T-helper 9 cell (primary cell): ENCODE results near the gene RAP2A.

Experiments used
- DNase-seq: peaks from one replicate; pipeline ENCODE4 v3.0.0-alpha.2; 2020

RAP2A gene

GRCh38 chr13:97496511-97496910 lies 62.5 kb downstream of the RAP2A start:
- no peak for DNase-seq

GRCh38 chr13:97497400-97497799 lies 63.4 kb downstream of the RAP2A start:
- DNase-seq = no peak

DNA sequence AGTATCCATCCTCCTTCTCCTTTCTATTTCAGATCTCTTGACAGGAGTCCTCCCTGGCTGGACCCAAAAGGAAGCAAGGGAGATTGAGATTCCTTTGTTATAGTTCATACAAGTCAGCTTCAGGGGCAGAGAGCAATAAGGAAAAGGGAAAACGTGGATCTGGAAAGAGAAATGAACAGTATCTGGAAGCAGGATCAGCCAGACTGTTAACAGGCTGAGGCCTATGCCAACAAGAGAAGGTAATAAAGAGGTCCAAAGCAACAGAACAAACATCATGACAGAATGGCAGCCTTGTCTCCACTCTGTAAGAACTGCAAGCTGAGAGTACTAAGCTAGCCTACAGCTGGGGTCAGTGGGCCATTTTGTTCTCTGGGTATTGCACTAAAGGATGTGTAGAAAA lies 64.5 kb downstream of the RAP2A start:
- DNase-seq = no peak

- DNase-seq = no peak
Observed at GRCh38 chr13:97499181-97499580, 65.2 kb downstream of the RAP2A start.

GRCh38 chr13:97502181-97502580 lies 68.2 kb downstream of the RAP2A start:
- no peak for DNase-seq

- DNase-seq = no peak
Observed at GRCh38 chr13:97502706-97503105, 68.7 kb downstream of the RAP2A start.

GRCh38 chr13:97505017-97505416 lies 71.0 kb downstream of the RAP2A start:
- DNase-seq = no peak

GRCh38 chr13:97506511-97506910 lies 72.5 kb downstream of the RAP2A start:
- DNase-seq = no peak

DNA sequence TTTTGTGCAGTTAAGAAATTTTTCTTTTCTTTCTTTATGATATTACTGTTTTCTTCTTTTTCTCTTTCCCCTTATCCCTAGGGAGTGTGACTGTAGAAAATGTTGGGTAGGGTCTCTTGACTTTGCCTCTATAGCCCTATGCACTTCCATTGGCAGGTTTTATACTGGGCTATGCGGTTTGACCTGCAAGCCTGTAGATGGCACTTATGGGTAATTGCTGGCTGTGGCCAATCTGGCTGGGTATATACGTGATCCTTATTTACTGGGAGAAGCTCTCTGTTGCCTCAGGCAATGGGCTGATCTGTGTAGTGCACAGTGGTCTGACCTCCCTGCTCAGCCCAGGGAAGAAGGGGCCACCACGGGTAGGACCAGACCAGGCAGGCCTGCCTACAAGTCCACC lies 78.8 kb downstream of the RAP2A start:
- DNase-seq = no peak

DNA sequence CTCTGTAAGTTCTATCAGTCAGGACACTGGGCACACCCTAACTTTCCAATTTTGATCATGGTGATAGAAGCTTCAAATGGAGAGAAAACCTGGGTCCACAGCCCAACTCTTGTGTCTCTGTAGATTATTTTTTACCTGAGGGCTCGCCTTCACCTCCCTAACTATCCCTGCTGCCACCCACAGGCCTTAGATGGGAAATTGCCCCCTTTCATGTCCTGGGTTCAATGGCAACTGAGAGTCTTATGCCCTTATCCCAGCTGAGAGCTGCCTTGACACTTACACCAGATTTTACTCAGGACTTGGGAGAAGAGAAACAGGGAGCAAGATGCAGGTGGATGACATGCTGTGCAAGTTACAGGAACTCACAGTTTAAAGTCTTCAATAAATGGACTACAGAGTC lies 81.7 kb downstream of the RAP2A start:
- DNase-seq = no peak

DNA sequence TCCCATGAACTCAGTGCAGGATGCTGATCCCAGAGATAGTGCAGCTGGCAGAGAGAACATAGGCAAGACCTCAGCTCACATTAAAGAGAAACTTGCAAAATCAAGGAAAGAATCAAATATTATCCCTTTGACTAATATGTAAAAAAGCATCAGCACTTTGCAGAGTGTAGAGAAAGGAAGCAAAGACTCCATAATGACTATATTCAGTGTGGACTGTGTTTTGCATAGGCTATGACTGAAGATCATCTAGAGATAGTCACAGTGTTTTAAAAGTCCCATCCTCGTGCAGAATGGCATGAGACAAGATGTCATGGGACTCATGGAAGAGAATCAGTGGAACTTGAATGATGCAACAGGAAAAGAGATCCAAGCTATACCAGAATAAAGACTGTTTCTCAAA lies 84.0 kb downstream of the RAP2A start:
- no peak for DNase-seq
